ENCODE measurements around the gene RAP1GAP2.

Gene RAP1GAP2

DNA sequence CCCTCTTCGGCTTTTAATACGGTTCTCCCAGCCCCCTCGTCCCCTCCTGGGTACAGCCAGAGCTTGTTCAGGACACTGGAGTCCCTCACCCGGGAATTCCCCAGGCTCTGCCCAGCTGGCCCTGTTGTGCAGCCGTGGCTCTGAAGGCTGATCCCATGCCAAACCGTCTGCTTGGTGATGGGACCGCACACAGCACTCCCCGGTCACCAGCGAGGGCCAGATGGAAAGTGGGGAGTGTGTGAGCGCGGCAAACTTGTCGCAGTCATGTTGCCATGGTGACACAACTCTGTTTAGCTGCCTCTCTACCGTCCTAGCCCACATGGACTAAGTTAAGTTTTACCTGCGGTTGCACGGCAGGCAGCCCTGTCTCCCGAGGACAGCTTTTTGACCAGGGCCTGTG lies 107.9 kb downstream of the RAP1GAP2 start:
- Histone ChIP-seq H3K18ac (ENCODE audit: low read length) (no peak overlapping the region), H2BK12ac (ENCODE audit: low read length) (no peak overlapping the region), H3K9ac (ENCODE audit: low read length) (no peak overlapping the region), H3K4me2 (ENCODE audit: low read length) (no peak overlapping the region), H2BK120ac (ENCODE audit: insufficient read depth, low read length, poor library complexity) (no peak overlapping the region), H3K79me2 (ENCODE audit: control insufficient read depth, insufficient read depth, low read length, poor library complexity) (no peaks in the 10 kb centered on the region), H2AK5ac (ENCODE audit: low read length) (no peak overlapping the region), H3K36me3 (ENCODE audit: control insufficient read depth in 1 of 2, insufficient read depth in 2 of 2, low read length in 2 of 2) (peaks cover 6 to 9% of the 10 kb centered on the region in 2 experiments), H4K8ac (ENCODE audit: low read depth, low read length) (no peak overlapping the region), H3K4me3 (ENCODE audit: low read depth, low read length) (no peak overlapping the region), H4K12ac (ENCODE audit: low read depth, low read length) (no peak overlapping the region), H3K9me3 (ENCODE audit: insufficient read depth, low read depth, low read length) (peaks cover 2% of the 10 kb centered on the region), H2BK5ac (ENCODE audit: low read depth, low read length, poor library complexity) (no peak overlapping the region), H3K27me3 (ENCODE audit: insufficient read depth, low read length) (no peaks in the 10 kb centered on the region), H4K91ac (ENCODE audit: low read depth, low read length) (no peak overlapping the region), H3K4ac (ENCODE audit: low read depth, low read length) (no peak overlapping the region), H3K4me1 (ENCODE audit: control insufficient read depth in 1 of 2, insufficient read depth in 2 of 2, low read length in 2 of 2) (peaks cover 5 to 8% of the 10 kb centered on the region in 2 experiments), H2AFZ (ENCODE audit: insufficient read depth, low read length, poor library complexity) (no peak overlapping the region), H3K14ac (ENCODE audit: low read length) (no peak overlapping the region), H3K79me1 (ENCODE audit: low read length) (no peaks in the 10 kb centered on the region), H3K23ac (ENCODE audit: low read length) (no peak overlapping the region), H3K27ac (ENCODE audit: low read depth, low read length) (no peak overlapping the region)
- peak in 1 of 2 donors; percentile 6 for DNase-seq
- WGBS (ENCODE audit: extremely low coverage, insufficient coverage, insufficient read length): no CpG with 5 or more reads among the region's 16 CpGs

DNA sequence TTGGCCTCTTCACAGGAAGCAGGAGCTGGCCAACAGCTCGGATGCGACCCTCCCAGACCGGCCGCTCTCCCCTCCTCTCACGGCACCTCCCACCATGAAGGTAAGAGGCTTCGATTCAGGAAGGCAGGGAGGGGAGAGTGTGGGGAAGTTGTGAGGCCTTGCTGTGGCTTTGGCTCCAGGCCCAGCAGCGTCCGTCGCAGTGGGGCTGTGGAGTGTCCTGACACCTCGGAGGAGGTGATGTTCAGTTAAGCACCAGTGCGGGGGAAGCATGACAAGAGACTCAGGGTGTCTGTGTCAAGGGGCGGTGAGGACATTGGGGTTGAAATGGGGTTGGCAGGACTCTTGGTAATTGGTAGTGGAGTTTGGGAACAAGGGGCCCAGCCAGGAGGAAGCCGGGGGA lies 109.0 kb downstream of the RAP1GAP2 start:
- Histone ChIP-seq H3K9ac (ENCODE audit: low read length) (no peak overlapping the region), H3K4ac (ENCODE audit: low read depth, low read length) (no peak overlapping the region), H3K23ac (ENCODE audit: low read length) (no peak overlapping the region), H3K79me2 (ENCODE audit: control insufficient read depth, insufficient read depth, low read length, poor library complexity) (no peaks in the 10 kb centered on the region), H3K4me2 (ENCODE audit: low read length) (no peak overlapping the region), H3K18ac (ENCODE audit: low read length) (no peak overlapping the region), H2AFZ (ENCODE audit: insufficient read depth, low read length, poor library complexity) (no peak overlapping the region), H3K36me3 (ENCODE audit: control insufficient read depth in 1 of 2, insufficient read depth in 2 of 2, low read length in 2 of 2) (peaks cover 8 to 9% of the 10 kb centered on the region in 2 experiments), H3K4me1 (ENCODE audit: control insufficient read depth in 1 of 2, insufficient read depth in 2 of 2, low read length in 2 of 2) (peaks cover 5 to 9% of the 10 kb centered on the region in 2 experiments), H3K27me3 (ENCODE audit: insufficient read depth, low read length) (no peaks in the 10 kb centered on the region), H3K79me1 (ENCODE audit: low read length) (no peaks in the 10 kb centered on the region), H3K14ac (ENCODE audit: low read length) (no peak overlapping the region), H4K8ac (ENCODE audit: low read depth, low read length) (no peak overlapping the region), H4K91ac (ENCODE audit: low read depth, low read length) (no peak overlapping the region), H2AK5ac (ENCODE audit: low read length) (no peak overlapping the region), H2BK12ac (ENCODE audit: low read length) (no peak overlapping the region), H4K12ac (ENCODE audit: low read depth, low read length) (no peak overlapping the region), H3K4me3 (ENCODE audit: low read depth, low read length) (no peak overlapping the region), H3K9me3 (ENCODE audit: insufficient read depth, low read depth, low read length) (peaks cover 2% of the 10 kb centered on the region), H3K27ac (ENCODE audit: low read depth, low read length) (no peak overlapping the region), H2BK5ac (ENCODE audit: low read depth, low read length, poor library complexity) (no peak overlapping the region), H2BK120ac (ENCODE audit: insufficient read depth, low read length, poor library complexity) (no peak overlapping the region)
- no peak for DNase-seq
- no CpG with 5 or more reads among the region's 13 CpGs for WGBS (ENCODE audit: extremely low coverage, insufficient coverage, insufficient read length)

DNA sequence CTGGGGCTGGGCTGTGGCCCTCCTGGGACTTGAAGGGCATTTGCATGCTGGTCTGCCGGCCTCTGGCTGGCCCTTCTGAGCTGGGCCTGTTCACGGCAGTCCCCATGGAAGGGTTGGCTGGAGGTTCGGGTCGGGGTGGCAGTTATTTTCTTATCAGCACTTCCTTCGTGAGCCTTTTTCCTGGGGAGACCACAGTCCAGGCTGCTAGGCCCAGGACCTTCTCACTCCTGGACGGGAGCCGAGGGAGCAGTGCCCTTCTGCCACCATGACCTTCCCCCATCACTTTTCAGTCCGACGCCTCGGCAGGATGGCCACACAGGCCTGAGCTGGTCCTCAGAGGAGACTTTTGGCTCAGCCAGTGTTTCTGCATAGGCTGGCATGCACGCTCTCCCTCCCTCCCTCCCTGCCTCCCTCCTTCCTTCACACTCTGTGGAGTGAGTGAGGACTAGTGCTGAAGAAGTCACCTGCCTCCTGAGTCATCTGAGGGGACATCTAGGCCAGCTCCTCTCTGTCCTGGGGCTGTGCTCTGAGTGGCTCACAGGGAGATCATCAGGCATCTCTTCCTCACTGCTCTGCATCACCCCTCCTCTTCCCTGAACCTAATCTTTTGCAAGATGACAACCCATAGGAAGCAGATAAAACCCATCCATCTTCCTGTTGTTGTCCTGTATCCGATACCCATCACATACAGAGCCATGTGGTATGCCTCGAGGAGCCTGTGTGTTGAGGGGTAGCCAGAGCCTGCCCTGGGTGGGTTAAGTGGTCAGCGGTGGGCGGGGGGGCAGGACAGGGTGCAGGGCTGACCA lies 109.7 kb downstream of the RAP1GAP2 start:
- Histone ChIP-seq H3K14ac (ENCODE audit: low read length) (no peak overlapping the region), H3K9me3 (ENCODE audit: insufficient read depth, low read depth, low read length) (peaks cover 2% of the 10 kb centered on the region), H3K9ac (ENCODE audit: low read length) (no peak overlapping the region), H3K4me1 (ENCODE audit: control insufficient read depth in 1 of 2, insufficient read depth in 2 of 2, low read length in 2 of 2) (peaks cover 3 to 6% of the 10 kb centered on the region in 2 experiments), H3K23ac (ENCODE audit: low read length) (no peak overlapping the region), H4K8ac (ENCODE audit: low read depth, low read length) (no peak overlapping the region), H3K18ac (ENCODE audit: low read length) (no peak overlapping the region), H3K79me2 (ENCODE audit: control insufficient read depth, insufficient read depth, low read length, poor library complexity) (no peaks in the 10 kb centered on the region), H4K91ac (ENCODE audit: low read depth, low read length) (no peak overlapping the region), H2AK5ac (ENCODE audit: low read length) (no peak overlapping the region), H2BK120ac (ENCODE audit: insufficient read depth, low read length, poor library complexity) (no peak overlapping the region), H3K4me2 (ENCODE audit: low read length) (no peak overlapping the region), H3K4me3 (ENCODE audit: low read depth, low read length) (no peak overlapping the region), H2BK5ac (ENCODE audit: low read depth, low read length, poor library complexity) (no peak overlapping the region), H3K27ac (ENCODE audit: low read depth, low read length) (no peak overlapping the region), H2BK12ac (ENCODE audit: low read length) (no peak overlapping the region), H2AFZ (ENCODE audit: insufficient read depth, low read length, poor library complexity) (no peak overlapping the region), H3K79me1 (ENCODE audit: low read length) (no peaks in the 10 kb centered on the region), H3K27me3 (ENCODE audit: insufficient read depth, low read length) (no peaks in the 10 kb centered on the region), H4K12ac (ENCODE audit: low read depth, low read length) (no peak overlapping the region), H3K4ac (ENCODE audit: low read depth, low read length) (no peak overlapping the region), H3K36me3 (ENCODE audit: control insufficient read depth in 1 of 2, insufficient read depth in 2 of 2, low read length in 2 of 2) (peaks cover 8 to 9% of the 10 kb centered on the region in 2 experiments)
- no peak for DNase-seq
- no CpG with 5 or more reads among the region's 15 CpGs for WGBS (ENCODE audit: extremely low coverage, insufficient coverage, insufficient read length)

DNA sequence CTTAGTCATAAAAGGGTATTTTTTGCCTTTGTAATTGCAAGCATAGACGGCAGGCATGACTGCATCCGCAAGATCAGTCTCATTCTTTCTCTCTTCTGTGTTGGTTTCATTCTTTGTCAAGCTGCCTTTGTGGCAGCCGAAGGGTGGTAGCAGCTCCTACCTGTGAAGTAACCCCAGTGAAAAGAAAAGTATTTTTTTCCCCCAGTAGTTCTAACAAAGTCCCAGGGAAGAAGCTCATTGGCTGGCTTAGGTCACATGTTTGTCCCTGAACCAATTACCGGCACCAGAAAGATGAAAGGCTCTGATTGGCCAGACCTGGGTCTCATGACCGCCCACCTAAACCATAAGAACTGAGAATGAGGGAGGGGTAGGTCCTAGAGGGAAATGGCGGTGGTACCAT lies 110.7 kb downstream of the RAP1GAP2 start:
- H3K4me2 ChIP-seq (ENCODE audit: low read length): no peak overlapping the region
- no peak overlapping the region for H2BK120ac ChIP-seq (ENCODE audit: insufficient read depth, low read length, poor library complexity)
- H3K4ac ChIP-seq (ENCODE audit: low read depth, low read length): no peak overlapping the region
- no peak overlapping the region for H2AK5ac ChIP-seq (ENCODE audit: low read length)
- H3K9me3 ChIP-seq (ENCODE audit: insufficient read depth, low read depth, low read length): peaks cover 2% of the 10 kb centered on the region
- no peak overlapping the region for H3K27ac ChIP-seq (ENCODE audit: low read depth, low read length)
- no peak for DNase-seq
- H4K12ac ChIP-seq (ENCODE audit: low read depth, low read length): no peak overlapping the region
- peaks cover 0 to 2% of the 10 kb centered on the region in 2 experiments for H3K4me1 ChIP-seq (ENCODE audit: control insufficient read depth in 1 of 2, insufficient read depth in 2 of 2, low read length in 2 of 2)
- H2BK5ac ChIP-seq (ENCODE audit: low read depth, low read length, poor library complexity): no peak overlapping the region
- H3K14ac ChIP-seq (ENCODE audit: low read length): no peak overlapping the region
- no peak overlapping the region for H4K8ac ChIP-seq (ENCODE audit: low read depth, low read length)
- H3K79me1 ChIP-seq (ENCODE audit: low read length): no peaks in the 10 kb centered on the region
- no peaks in the 10 kb centered on the region for H3K27me3 ChIP-seq (ENCODE audit: insufficient read depth, low read length)
- H3K18ac ChIP-seq (ENCODE audit: low read length): no peak overlapping the region
- no peaks in the 10 kb centered on the region for H3K79me2 ChIP-seq (ENCODE audit: control insufficient read depth, insufficient read depth, low read length, poor library complexity)
- H2BK12ac ChIP-seq (ENCODE audit: low read length): no peak overlapping the region
- H4K91ac ChIP-seq (ENCODE audit: low read depth, low read length): no peak overlapping the region
- no peak overlapping the region for H2AFZ ChIP-seq (ENCODE audit: insufficient read depth, low read length, poor library complexity)
- no peak overlapping the region for H3K23ac ChIP-seq (ENCODE audit: low read length)
- H3K4me3 ChIP-seq (ENCODE audit: low read depth, low read length): no peak overlapping the region
- WGBS (ENCODE audit: extremely low coverage, insufficient coverage, insufficient read length): no CpG with 5 or more reads among the region's 6 CpGs
- no peak overlapping the region for H3K9ac ChIP-seq (ENCODE audit: low read length)
- H3K36me3 ChIP-seq (ENCODE audit: control insufficient read depth in 1 of 2, insufficient read depth in 2 of 2, low read length in 2 of 2): peaks cover 8 to 9% of the 10 kb centered on the region in 2 experiments
